RWPE2 (cell line): ENCODE measurements around the gene ZNF384.

Source experiments
- ATAC-seq: fragments of 200-7000 bp; cut with Tn5 transposase; 3 replicates; pipeline ENCODE4 v1.9.1; 2021; ENCODE audit warnings: low read depth
- DNase-seq: peaks from one replicate; pipeline ENCODE4 v3.0.0-alpha.2; 2020; ENCODE audit warnings: low spot score
- H3K27ac ChIP-seq: fragments of 450-650 bp; 2 replicates; pipeline ENCODE4 v1.5.1; 2017; ENCODE audit warnings: mild to moderate bottlenecking; ENCODE audit not compliant: poor library complexity, severe bottlenecking
- H3K27me3 ChIP-seq: fragments of 250-450 bp; sonication (Bioruptor Pico); 2 replicates; pipeline ENCODE4 v1.5.1; 2021; ENCODE audit warnings: mild to moderate bottlenecking, moderate library complexity; ENCODE audit not compliant: insufficient read depth, poor library complexity, severe bottlenecking
- H3K36me3 ChIP-seq: fragments of 250-450 bp; sonication (Bioruptor Pico); 2 replicates; pipeline ENCODE4 v1.5.1; 2020; ENCODE audit warnings: low read depth, mild to moderate bottlenecking, moderate library complexity
- H3K4me1 ChIP-seq: fragments of 250-450 bp; sonication (Bioruptor Pico); 2 replicates; pipeline ENCODE4 v1.5.1; 2021; ENCODE audit warnings: mild to moderate bottlenecking, moderate library complexity; ENCODE audit not compliant: insufficient read depth, poor library complexity, severe bottlenecking
- H3K4me3 ChIP-seq: fragments of 250-450 bp; sonication (Bioruptor Pico); 2 replicates; pipeline ENCODE4 v1.5.1; 2021; ENCODE audit warnings: mild to moderate bottlenecking, moderate library complexity; ENCODE audit not compliant: severe bottlenecking
- H3K9me3 ChIP-seq: fragments of 250-450 bp; sonication (Bioruptor Pico); 2 replicates; pipeline ENCODE4 v1.5.1; 2021; ENCODE audit warnings: mild to moderate bottlenecking, moderate library complexity; ENCODE audit not compliant: severe bottlenecking
- TF ChIP-seq, protein P1 (sequence below): fragments of 450-650 bp; IDR thresholded peaks from one replicate; pipeline ENCODE4 v1.5.1; 2017; ENCODE audit warnings: mild to moderate bottlenecking, moderate library complexity; ENCODE audit not compliant: poor library complexity, severe bottlenecking

ZNF384 gene

DNA sequence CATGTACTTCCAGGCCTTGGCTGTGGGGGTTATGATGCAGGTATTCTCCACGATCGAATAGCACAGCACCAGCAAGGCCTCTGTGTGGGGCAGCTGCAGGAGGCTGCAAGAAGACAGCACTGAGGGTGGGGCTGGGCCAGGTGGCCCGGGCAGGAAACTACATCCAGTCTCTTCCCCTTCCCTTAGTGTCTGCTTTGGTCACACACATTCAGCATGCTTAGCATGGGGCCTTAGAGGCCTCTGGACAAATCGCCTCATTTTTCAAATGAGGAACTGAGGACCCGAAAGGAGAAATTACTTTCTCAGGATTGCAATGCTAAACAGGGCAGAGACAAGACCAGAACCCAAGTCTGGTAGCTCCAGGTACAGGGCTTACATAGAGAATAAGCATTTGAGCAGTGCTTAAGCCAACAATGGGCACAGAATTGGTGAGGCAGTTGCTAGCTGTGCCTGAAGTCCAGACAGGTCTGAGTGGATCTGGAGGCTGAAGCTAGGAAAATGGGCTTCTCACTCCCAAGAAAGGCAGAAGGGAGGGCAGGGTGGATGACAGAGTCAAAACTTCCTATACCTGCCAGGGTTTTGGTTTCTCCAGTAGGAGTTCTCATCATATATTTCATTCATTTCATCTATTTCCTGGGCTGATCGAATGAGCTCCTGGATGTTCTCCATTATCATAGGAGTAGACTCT is 45.5 kb downstream of the ZNF384 start:
- TF ChIP-seq, protein P1, sequence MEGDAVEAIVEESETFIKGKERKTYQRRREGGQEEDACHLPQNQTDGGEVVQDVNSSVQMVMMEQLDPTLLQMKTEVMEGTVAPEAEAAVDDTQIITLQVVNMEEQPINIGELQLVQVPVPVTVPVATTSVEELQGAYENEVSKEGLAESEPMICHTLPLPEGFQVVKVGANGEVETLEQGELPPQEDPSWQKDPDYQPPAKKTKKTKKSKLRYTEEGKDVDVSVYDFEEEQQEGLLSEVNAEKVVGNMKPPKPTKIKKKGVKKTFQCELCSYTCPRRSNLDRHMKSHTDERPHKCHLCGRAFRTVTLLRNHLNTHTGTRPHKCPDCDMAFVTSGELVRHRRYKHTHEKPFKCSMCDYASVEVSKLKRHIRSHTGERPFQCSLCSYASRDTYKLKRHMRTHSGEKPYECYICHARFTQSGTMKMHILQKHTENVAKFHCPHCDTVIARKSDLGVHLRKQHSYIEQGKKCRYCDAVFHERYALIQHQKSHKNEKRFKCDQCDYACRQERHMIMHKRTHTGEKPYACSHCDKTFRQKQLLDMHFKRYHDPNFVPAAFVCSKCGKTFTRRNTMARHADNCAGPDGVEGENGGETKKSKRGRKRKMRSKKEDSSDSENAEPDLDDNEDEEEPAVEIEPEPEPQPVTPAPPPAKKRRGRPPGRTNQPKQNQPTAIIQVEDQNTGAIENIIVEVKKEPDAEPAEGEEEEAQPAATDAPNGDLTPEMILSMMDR, result no peak
- Histone ChIP-seq H3K9me3 (no peaks in the 10 kb centered on the region), H3K4me3 (no peak overlapping the region), H3K4me1 (no peaks in the 10 kb centered on the region), H3K27ac (no peak overlapping the region), H3K27me3 (no peaks in the 10 kb centered on the region), H3K36me3 (no peaks in the 10 kb centered on the region)
- no peak for DNase-seq
- no peak for ATAC-seq

DNA sequence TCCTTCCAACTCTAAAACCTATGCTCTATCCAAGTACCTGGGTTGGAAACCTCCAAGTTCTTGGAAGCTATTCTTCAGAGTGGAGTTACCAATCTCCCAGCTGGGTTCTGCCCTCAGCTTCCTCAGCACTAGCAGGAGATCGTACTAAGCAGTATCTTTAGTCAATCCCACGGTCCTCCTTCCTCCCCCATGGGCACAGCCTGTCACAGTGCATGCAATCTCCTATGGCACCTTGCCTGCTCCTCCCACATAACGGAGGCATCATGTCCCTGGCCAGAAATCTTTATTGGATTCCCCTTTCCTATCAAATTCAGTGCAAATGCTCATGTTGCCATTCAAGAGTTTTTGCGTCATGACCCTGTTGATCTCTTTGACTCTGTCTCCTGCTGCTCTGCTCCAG is 48.0 kb downstream of the ZNF384 start:
- peaks cover 5% of the 10 kb centered on the region for H3K4me1 ChIP-seq
- no peak overlapping the region for H3K27ac ChIP-seq
- ATAC-seq (no peak), DNase-seq (no peak)
- no peak overlapping the region for H3K4me3 ChIP-seq
- no peaks in the 10 kb centered on the region for H3K27me3 ChIP-seq
- H3K36me3 ChIP-seq, result no peaks in the 10 kb centered on the region
- no peaks in the 10 kb centered on the region for H3K9me3 ChIP-seq
- TF ChIP-seq, protein P1, result no peak

- no peak overlapping the region for H3K27ac ChIP-seq
- H3K27me3 ChIP-seq, result no peaks in the 10 kb centered on the region
- H3K4me1 ChIP-seq, result peaks cover 6% of the 10 kb centered on the region
- H3K4me3 ChIP-seq, result no peak overlapping the region
- DNase-seq, result no peak
- ATAC-seq, result no peak
- TF ChIP-seq, protein P1, result no peak
- no peaks in the 10 kb centered on the region for H3K9me3 ChIP-seq
- H3K36me3 ChIP-seq, result no peaks in the 10 kb centered on the region
These were observed 48.7 kb downstream of the ZNF384 start for GRCh38 chr12:6640497-6640896.

DNA sequence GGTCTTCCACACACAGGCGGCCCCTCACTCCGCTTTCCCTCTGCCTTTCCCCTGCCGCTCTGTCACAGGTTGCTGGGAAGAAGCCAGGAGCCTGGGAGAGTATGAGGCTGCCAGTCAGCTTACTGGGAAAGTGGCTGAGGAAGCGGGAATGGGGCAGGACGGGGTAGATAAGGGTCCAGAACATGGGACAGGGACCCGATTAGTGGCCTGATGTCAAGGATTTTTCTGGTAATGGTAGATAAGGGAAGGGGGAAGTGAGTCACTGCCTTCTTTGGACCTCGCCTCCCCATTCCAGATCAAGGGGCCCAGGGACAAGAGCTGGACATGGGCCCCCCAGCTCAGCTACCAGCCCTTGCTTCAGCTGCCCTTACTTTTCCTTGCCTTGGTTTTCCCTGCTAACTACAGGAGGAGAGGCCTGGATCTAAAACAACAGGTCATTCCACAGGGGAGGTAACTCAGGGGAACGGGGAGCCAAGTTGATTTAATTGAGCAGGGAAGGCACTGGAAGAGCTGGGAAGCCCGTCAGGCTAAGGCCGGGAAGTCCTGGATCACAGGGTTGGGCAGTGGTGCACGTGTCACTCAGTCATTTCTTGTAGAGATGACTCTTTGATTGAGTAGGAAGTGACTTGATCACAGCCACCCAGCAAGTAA is 49.9 kb downstream of the ZNF384 start:
- H3K27me3 ChIP-seq, result no peaks in the 10 kb centered on the region
- H3K27ac ChIP-seq, result no peak overlapping the region
- no peaks in the 10 kb centered on the region for H3K36me3 ChIP-seq
- ATAC-seq (no peak), DNase-seq (no peak)
- H3K4me3 ChIP-seq, result no peak overlapping the region
- no peaks in the 10 kb centered on the region for H3K9me3 ChIP-seq
- TF ChIP-seq, protein P1, result no peak
- H3K4me1 ChIP-seq, result peaks cover 10% of the 10 kb centered on the region

GRCh38 chr12:6638305-6638704 is 50.9 kb downstream of the ZNF384 start:
- Histone ChIP-seq H3K27me3 (no peaks in the 10 kb centered on the region), H3K36me3 (no peaks in the 10 kb centered on the region), H3K9me3 (no peaks in the 10 kb centered on the region), H3K4me3 (no peak overlapping the region), H3K27ac (no peak overlapping the region), H3K4me1 (peaks cover 10% of the 10 kb centered on the region)
- TF ChIP-seq, protein P1, result no peak
- DNase-seq (no peak), ATAC-seq (no peak)
